Progenitor cell of endocrine pancreas (in vitro differentiated cells): ENCODE data around the gene MMP15. TPM values are rescaled to one million over a fixed set of nuclear protein-coding genes. Genes with fewer than 3 reads are reported as not detected.

Experiments used
- DNase-seq: peaks from one replicate; pipeline ENCODE4 v3.0.0; 2021; ENCODE audit warnings: low spot score; ENCODE audit not compliant: unreplicated experiment
- H3K27ac Mint-ChIP-seq: 2 replicates; pipeline ENCODE4 v1.8.0; 2021; ENCODE audit warnings: mild to moderate bottlenecking, moderate library complexity, mixed read lengths
- H3K27me3 Mint-ChIP-seq: 2 replicates; pipeline ENCODE4 v1.8.0; 2021; ENCODE audit warnings: mixed read lengths
- H3K36me3 Mint-ChIP-seq: 2 replicates; pipeline ENCODE4 v1.8.0; 2022; ENCODE audit warnings: mixed read lengths; ENCODE audit not compliant: insufficient read depth
- H3K4me1 Mint-ChIP-seq: 2 replicates; pipeline ENCODE4 v1.8.0; 2021; ENCODE audit warnings: low read depth, mixed read lengths
- H3K4me3 Mint-ChIP-seq: 2 replicates; pipeline ENCODE4 v1.8.0; 2021; ENCODE audit warnings: low read depth, mild to moderate bottlenecking, moderate library complexity, mixed read lengths
- H3K9me3 Mint-ChIP-seq: 2 replicates; pipeline ENCODE4 v1.8.0; 2021; ENCODE audit warnings: low read depth, mixed read lengths
- CTCF ChIP-seq: fragments of 200-600 bp; sonication (generic); IDR thresholded peaks from one replicate; pipeline ENCODE4 v1.5.0; 2021; ENCODE audit warnings: antibody characterized with exemption, mild to moderate bottlenecking; ENCODE audit not compliant: unreplicated experiment
- total RNA-seq: library from RNA; stranded (reverse); gene quantifications from 2 replicates; pipeline ENCODE4 v1.2.1, GENCODE V29; 2021

Gene MMP15
- total RNA-seq, 1 donor from 2014 or later: 85.0 TPM

- no peak for TF ChIP-seq CTCF
- Mint-ChIP-seq H3K4me3 (no peak overlapping the region), H3K4me1 (peaks cover 5% of the 10 kb centered on the region), H3K27ac (no peak overlapping the region), H3K36me3 (no peaks in the 10 kb centered on the region), H3K27me3 (peaks cover 43% of the 10 kb centered on the region), H3K9me3 (no peaks in the 10 kb centered on the region)
- DNase-seq: no peak
Observed at GRCh38 chr16:57981636-57982035, 43.9 kb upstream of the MMP15 start.

GRCh38 chr16:57982385-57982784 lies 43.2 kb upstream of the MMP15 start:
- Mint-ChIP-seq H3K36me3 (no peaks in the 10 kb centered on the region), H3K4me3 (no peak overlapping the region), H3K4me1 (peaks cover 5% of the 10 kb centered on the region), H3K27me3 (peaks cover 50% of the 10 kb centered on the region), H3K9me3 (no peaks in the 10 kb centered on the region), H3K27ac (no peak overlapping the region)
- no peak for TF ChIP-seq CTCF
- no peak for DNase-seq

GRCh38 chr16:57984443-57985203 lies 40.9 kb upstream of the MMP15 start:
- Mint-ChIP-seq H3K27ac (no peak overlapping the region), H3K9me3 (no peaks in the 10 kb centered on the region), H3K4me3 (peak overlapping the region; percentile 72), H3K36me3 (no peaks in the 10 kb centered on the region), H3K27me3 (peaks cover 60% of the 10 kb centered on the region), H3K4me1 (peaks cover 2% of the 10 kb centered on the region)
- no peak for TF ChIP-seq CTCF
- DNase-seq: peak; percentile 82

GRCh38 chr16:57985204-57986181 lies 40.1 kb upstream of the MMP15 start:
- Mint-ChIP-seq H3K36me3 (no peaks in the 10 kb centered on the region), H3K4me3 (peak overlapping the region; percentile 72), H3K27me3 (peaks cover 57% of the 10 kb centered on the region), H3K27ac (no peak overlapping the region), H3K4me1 (peaks cover 2% of the 10 kb centered on the region), H3K9me3 (no peaks in the 10 kb centered on the region)
- TF ChIP-seq CTCF: no peak
- DNase-seq: no peak

- Mint-ChIP-seq H3K9me3 (no peaks in the 10 kb centered on the region), H3K27me3 (peaks cover 57% of the 10 kb centered on the region), H3K4me3 (no peak overlapping the region), H3K36me3 (no peaks in the 10 kb centered on the region), H3K4me1 (peaks cover 2% of the 10 kb centered on the region), H3K27ac (no peak overlapping the region)
- no peak for DNase-seq
- no peak for TF ChIP-seq CTCF
Observed at GRCh38 chr16:57986196-57986595, 39.4 kb upstream of the MMP15 start.
